IMR-90 (cell line): ENCODE measurements around the gene DUX4. TPM values are rescaled to one million over a fixed set of nuclear protein-coding genes. Genes with fewer than 3 reads are reported as not detected.
"Not testable (repeated sequence)": the region's sequence is repeated elsewhere in the genome, so short reads cannot be mapped to it uniquely, and the experiment has no call there.

Experiments
- ATAC-seq: fragments of 200-7000 bp; cut with Tn5 transposase; 2 replicates; pipeline ENCODE4 v1.9.1; 2020; ENCODE audit warnings: low read depth, mild to moderate bottlenecking, moderate library complexity
- BruUV-seq: library from RNA; stranded (reverse); fragments of 400-500 nt; replicated peaks from 2 replicates; lab custom pipeline; 2021; lab: Mats Ljungman, UMichigan
- CTCF ChIA-PET: fragments of 300-600 bp; formaldehyde crosslinking; extraction: SDS; loops from one replicate; lab custom pipeline; 2021; ENCODE audit warnings: antibody characterized with exemption; lab: Yijun Ruan, JAX
- POLR2A ChIA-PET: fragments of 300-600 bp; sonication (Branson Sonifier 250); formaldehyde crosslinking; loops from one replicate; lab custom pipeline; 2022; ENCODE audit warnings: antibody characterized with exemption; ENCODE audit not compliant: unreplicated experiment; lab: Charles Lee
- DNase-seq: peaks from one replicate; pipeline ENCODE4 v3.0.0; 2013
- H2AFZ ChIP-seq: replicated peaks from 2 replicates; pipeline ENCODE3; 2013; ENCODE audit warnings: low read length, mild to moderate bottlenecking; ENCODE audit not compliant: poor library complexity
- H2AK5ac ChIP-seq: 2 replicates; pipeline ENCODE4 v1.6.1; 2013; ENCODE audit warnings: low read depth, low read length, inconsistent platforms
- H2AK9ac ChIP-seq: replicated peaks from 2 replicates; pipeline ENCODE3; 2013; ENCODE audit warnings: mild to moderate bottlenecking, low read depth, low read length, moderate library complexity; ENCODE audit not compliant: poor library complexity
- H2BK120ac ChIP-seq: 2 replicates; pipeline ENCODE4 v1.6.1; 2013; ENCODE audit warnings: low read depth, low read length, inconsistent platforms
- H2BK15ac ChIP-seq: 3 replicates; pipeline ENCODE4 v1.6.1; 2013; ENCODE audit warnings: low read depth, low read length, inconsistent platforms
- H2BK20ac ChIP-seq: 2 replicates; pipeline ENCODE4 v1.6.1; 2013; ENCODE audit warnings: low read depth, mild to moderate bottlenecking, inconsistent platforms, low read length, moderate library complexity
- H2BK5ac ChIP-seq: 2 replicates; pipeline ENCODE4 v1.6.1; 2013; ENCODE audit warnings: mild to moderate bottlenecking, low read depth, low read length, inconsistent platforms; ENCODE audit not compliant: poor library complexity, severe bottlenecking
- H3K14ac ChIP-seq: replicated peaks from 2 replicates; pipeline ENCODE4 v1.6.1; 2013; ENCODE audit warnings: low read depth, low read length, inconsistent platforms
- H3K18ac ChIP-seq: 2 replicates; pipeline ENCODE4 v1.6.1; 2013; ENCODE audit warnings: low read depth, low read length, control low read depth
- H3K23ac ChIP-seq: 2 replicates; pipeline ENCODE4 v1.6.1; 2013; ENCODE audit warnings: low read depth, low read length, inconsistent platforms
- H3K27ac ChIP-seq: 2 replicates; pipeline ENCODE4 v1.5.1; 2013; ENCODE audit warnings: mild to moderate bottlenecking, control low read depth, low read length; ENCODE audit not compliant: insufficient read depth
- H3K27me3 ChIP-seq: 2 replicates; pipeline ENCODE4 v1.6.1; 2013; ENCODE audit warnings: low read length; ENCODE audit not compliant: control insufficient read depth, insufficient read depth
- H3K36me3 ChIP-seq: 2 replicates; pipeline ENCODE4 v1.6.1; 2013; ENCODE audit warnings: low read length, mixed read lengths; ENCODE audit not compliant: control insufficient read depth, insufficient read depth
- H3K4ac ChIP-seq: 2 replicates; pipeline ENCODE4 v1.6.1; 2013; ENCODE audit warnings: low read depth, low read length, inconsistent platforms
- H3K4me1 ChIP-seq: 2 replicates; pipeline ENCODE4 v1.6.1; 2013; ENCODE audit warnings: low read length, mixed read lengths; ENCODE audit not compliant: control insufficient read depth, insufficient read depth
- H3K4me2 ChIP-seq: 2 replicates; pipeline ENCODE4 v1.6.1; 2013; ENCODE audit warnings: low read depth, mild to moderate bottlenecking, control low read depth, low read length, moderate library complexity
- H3K4me3 ChIP-seq: 2 replicates; pipeline ENCODE4 v1.5.1; 2013; ENCODE audit warnings: low read depth, mild to moderate bottlenecking, control low read depth, low read length, moderate library complexity; ENCODE audit not compliant: insufficient read depth
- H3K56ac ChIP-seq: 2 replicates; pipeline ENCODE4 v1.6.1; 2013; ENCODE audit warnings: low read length, inconsistent platforms; ENCODE audit not compliant: insufficient read depth; ENCODE audit errors: extremely low read depth
- H3K79me1 ChIP-seq, 2 experiments: 2 replicates each; pipeline ENCODE4 v1.6.1; 2013; ENCODE audit warnings: low read length in 2 of 2, inconsistent platforms in 1 of 2, low read depth in 1 of 2
- H3K9ac ChIP-seq: 2 replicates; pipeline ENCODE4 v1.6.1; 2013; ENCODE audit warnings: low read depth, low read length, control low read depth
- H3K9me1 ChIP-seq: 2 replicates; pipeline ENCODE4 v1.6.1; 2013; ENCODE audit warnings: low read length, inconsistent platforms; ENCODE audit not compliant: insufficient read depth
- H3K9me3 ChIP-seq: 2 replicates; pipeline ENCODE4 v1.6.1; 2013; ENCODE audit warnings: low read length; ENCODE audit not compliant: control insufficient read depth, insufficient read depth
- H4K20me1 ChIP-seq: 2 replicates; pipeline ENCODE4 v1.6.1; 2013; ENCODE audit warnings: low read length, inconsistent platforms; ENCODE audit not compliant: insufficient read depth
- H4K5ac ChIP-seq: 2 replicates; pipeline ENCODE4 v1.6.1; 2013; ENCODE audit warnings: mild to moderate bottlenecking, low read depth, low read length, control low read depth
- H4K8ac ChIP-seq, 2 experiments: 2 replicates each; pipeline ENCODE4 v1.6.1; 2013; ENCODE audit warnings: low read depth in 2 of 2, low read length in 2 of 2, control low read depth in 1 of 2, inconsistent platforms in 1 of 2
- H4K91ac ChIP-seq: 2 replicates; pipeline ENCODE4 v1.6.1; 2013; ENCODE audit warnings: low read depth, low read length, inconsistent platforms; ENCODE audit not compliant: insufficient read depth
- WGBS, 2 experiments: methylation state at CpG; one replicate each; pipeline versions ENCODE4 v1.1.5 to v1.1.7; 2013; ENCODE audit warnings: missing lambda C conversion rate in 2 of 2; ENCODE audit not compliant: insufficient read length in 1 of 2; ENCODE audit errors: extremely low coverage in 2 of 2; 5-methylcytosine and 5-hydroxymethylcytosine counted together
- dilution Hi-C: fragments of 300-500 bp; cut with HindIII; formaldehyde crosslinking; loops from one replicate; pipeline ENCODE4 v1.14.3; 2018; ENCODE audit warnings: low sequenced_read_pairs; ENCODE audit not compliant: unreplicated experiment
- in situ Hi-C: fragments of 300-500 bp; cut with MboI; formaldehyde crosslinking; loops from 3 replicates; pipeline ENCODE4 v1.14.3; 2019; ENCODE audit warnings: low sequenced_read_pairs, inconsistent platforms, mixed read lengths
- intact Hi-C: fragments of 100-400 bp; cut with micrococcal nuclease; formaldehyde crosslinking; loops from 2 replicates; pipeline ENCODE4 v1.10.0; 2022
- polyA plus RNA-seq, 3 experiments: library from polyadenylated mRNA; depleted of rRNA; stranded (reverse); fragments of >200 nt; gene quantifications; 2 replicates each; pipeline ENCODE4 v1.2.3, GENCODE V29; 2012; ENCODE audit warnings: low replicate concordance in 1 of 3
- total RNA-seq: library from RNA; depleted of rRNA; stranded (reverse); fragments of >200 nt; gene quantifications from 2 replicates; pipeline ENCODE4 v1.2.3, GENCODE V29; 2012

DUX4 gene
- total and polyA plus RNA-seq, 2 of the 4 experiments (the other 2 are of a cell fraction) = not detected

GRCh38 chr4:190180947-190181346 lies 7.4 kb downstream of the DUX4 start:
- CTCF ChIA-PET, H4K20me1 ChIP-seq, H3K9me1 ChIP-seq, H3K27ac ChIP-seq, H3K9me3 ChIP-seq, H2AK9ac ChIP-seq, dilution Hi-C loops, H2BK120ac ChIP-seq, H3K14ac ChIP-seq, H2AFZ ChIP-seq, H3K36me3 ChIP-seq, H4K8ac ChIP-seq, H2AK5ac ChIP-seq, H2BK5ac ChIP-seq, H2BK20ac ChIP-seq, ATAC-seq, H3K4me2 ChIP-seq, H3K9ac ChIP-seq, H3K4ac ChIP-seq, H3K23ac ChIP-seq, intact Hi-C loops, in situ Hi-C loops, H3K4me3 ChIP-seq, H3K27me3 ChIP-seq, H3K79me1 ChIP-seq, H3K56ac ChIP-seq, H4K5ac ChIP-seq, DNase-seq, H3K4me1 ChIP-seq, H4K91ac ChIP-seq, H2BK15ac ChIP-seq, POLR2A ChIA-PET, BruUV-seq, H3K18ac ChIP-seq: not testable (repeated sequence)
- no CpG with 5 or more reads among the region's 1 CpG for WGBS, 2 experiments

- H3K4ac ChIP-seq, H2BK15ac ChIP-seq, H3K4me2 ChIP-seq, H4K20me1 ChIP-seq, H3K4me3 ChIP-seq, H3K23ac ChIP-seq, H4K5ac ChIP-seq, CTCF ChIA-PET, H2AK5ac ChIP-seq, H3K9ac ChIP-seq, H2AK9ac ChIP-seq, H2BK120ac ChIP-seq, H3K27ac ChIP-seq, H2AFZ ChIP-seq, dilution Hi-C loops, DNase-seq, intact Hi-C loops, H3K36me3 ChIP-seq, H2BK20ac ChIP-seq, H2BK5ac ChIP-seq, POLR2A ChIA-PET, in situ Hi-C loops, H4K91ac ChIP-seq, H3K9me3 ChIP-seq, BruUV-seq, H3K79me1 ChIP-seq, ATAC-seq, H3K18ac ChIP-seq, H3K27me3 ChIP-seq, H4K8ac ChIP-seq, H3K9me1 ChIP-seq, H3K14ac ChIP-seq, H3K4me1 ChIP-seq, H3K56ac ChIP-seq: not testable (repeated sequence)
- WGBS, 2 experiments = no CpG with 5 or more reads among the region's 7 CpGs
These were observed 8.0 kb downstream of the DUX4 start for GRCh38 chr4:190181481-190182100.
